SK-MEL-5 (cell line): ENCODE results near the gene CST3. TPM values are rescaled to one million over a fixed set of nuclear protein-coding genes. Genes with fewer than 3 reads are reported as not detected.
"Not testable (repeated sequence)": the region's sequence is repeated elsewhere in the genome, so short reads cannot be mapped to it uniquely, and the experiment has no call there.

Experiments used
- DNase-seq: peaks from one replicate; pipeline ENCODE4 v3.0.0-alpha.2; 2016; ENCODE audit warnings: low read depth, low spot score
- in situ Hi-C: cut with HindIII; loops from 2 replicates; pipeline ENCODE4 v1.10.0; 2016; ENCODE audit warnings: low sequenced_read_pairs, high pct_unique_total_duplicates, low pct_unique_long_range_greater_than_20kb
- total RNA-seq: library from RNA; depleted of rRNA; stranded (reverse); fragments of >200 nt; shearing (Covaris generic); gene quantifications from 2 replicates; pipeline ENCODE4 v1.2.3, GENCODE V29; 2014

Gene CST3
- total RNA-seq, 1 experiment from 2014 or later: 300 TPM

GRCh38 chr20:23651117-23651516 lies 13.4 kb upstream of the CST3 start:
- no peak for DNase-seq
- in situ Hi-C loops: no loop called here

DNA sequence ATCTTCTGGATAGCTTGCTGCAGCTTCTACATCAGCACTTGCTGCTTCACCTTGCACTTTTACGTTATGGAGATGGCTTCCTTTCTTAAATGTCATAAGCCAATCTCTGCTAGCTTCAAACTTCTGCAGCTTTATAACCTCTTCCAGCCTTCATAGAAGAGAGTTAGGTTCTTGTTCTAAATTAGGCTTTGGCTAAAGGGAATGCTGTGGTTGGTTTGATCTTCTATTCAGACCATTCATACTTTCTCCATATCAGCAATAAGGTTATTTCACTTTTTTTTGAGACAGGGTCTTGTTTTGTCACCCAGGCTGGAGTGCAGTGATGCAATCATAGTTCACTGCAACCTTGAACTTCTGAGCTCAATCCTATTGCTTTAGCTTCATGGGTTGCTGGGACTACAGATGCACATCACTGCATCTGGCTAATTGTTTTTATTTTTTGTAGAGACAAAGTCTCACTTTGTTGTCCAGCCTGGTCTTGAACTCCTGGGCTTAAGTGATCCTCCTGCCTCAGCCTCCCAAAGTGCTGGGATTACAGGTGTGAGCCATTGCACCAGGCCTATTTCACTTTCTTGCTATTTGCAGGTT lies 12.2 kb upstream of the CST3 start:
- in situ Hi-C loops: no loop called here
- DNase-seq: no peak

GRCh38 chr20:23649242-23649641 lies 11.5 kb upstream of the CST3 start:
- in situ Hi-C loops: no loop called here
- DNase-seq: no peak

DNA sequence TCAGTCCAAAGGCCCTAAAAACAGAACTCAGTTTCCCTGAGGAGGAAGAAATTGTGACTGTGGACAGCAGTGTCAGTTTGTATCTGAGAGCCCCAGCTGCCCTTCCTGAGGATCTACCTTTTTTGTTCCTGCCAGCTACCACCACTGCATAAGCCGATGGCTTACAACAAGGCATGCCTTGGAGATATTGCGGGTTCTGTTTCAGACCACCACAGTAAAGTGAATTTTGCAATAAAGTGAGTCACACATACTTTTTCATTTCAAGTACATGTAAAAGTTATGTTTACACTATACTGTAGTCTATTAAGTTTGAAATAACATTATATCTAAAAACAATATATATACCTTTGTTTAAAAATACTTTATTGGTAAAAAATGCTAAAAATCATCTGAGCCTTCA lies 9.6 kb upstream of the CST3 start:
- no peak for DNase-seq
- in situ Hi-C loops: no loop called here

DNA sequence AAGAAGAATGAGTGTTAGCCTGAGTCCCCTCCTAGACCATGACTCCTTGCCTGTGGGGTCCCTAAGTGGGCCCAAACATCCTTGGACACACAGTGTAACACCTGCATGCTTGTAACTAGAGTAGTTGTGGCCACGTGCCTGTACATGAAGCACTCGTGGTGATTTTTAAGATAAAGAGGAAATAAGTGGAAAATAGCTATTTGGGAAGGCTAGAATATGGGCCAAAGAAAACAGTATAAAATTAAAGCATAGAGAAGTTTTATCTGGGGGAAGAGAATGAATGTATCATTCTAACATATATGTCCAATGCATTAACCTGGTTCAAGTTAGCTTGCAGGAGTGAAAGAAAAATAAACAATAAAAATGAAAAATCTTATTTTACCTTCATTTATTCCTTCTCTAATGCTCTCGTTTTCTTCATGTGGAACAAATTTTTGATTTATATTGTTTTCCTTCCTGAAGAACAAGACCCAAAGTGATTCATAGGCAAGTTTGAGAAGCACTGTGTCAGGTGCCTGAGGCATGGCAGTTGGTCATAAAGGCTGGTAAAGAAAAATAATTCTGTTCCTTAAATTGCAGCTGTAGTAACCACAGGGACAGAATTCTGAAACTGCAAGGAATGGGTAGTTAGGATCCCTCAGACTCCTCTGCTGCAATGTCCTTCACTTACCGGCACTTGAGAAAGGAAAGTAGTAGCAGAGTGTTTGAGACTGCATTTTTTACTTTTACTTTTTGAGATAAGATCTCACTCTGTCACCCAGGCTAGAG lies 8.5 kb upstream of the CST3 start:
- DNase-seq: no peak
- in situ Hi-C loops: no loop called here

- in situ Hi-C loops: no loop called here
- DNase-seq: no peak
Measured at GRCh38 chr20:23645575-23645974, 7.8 kb upstream of the CST3 start.

DNA sequence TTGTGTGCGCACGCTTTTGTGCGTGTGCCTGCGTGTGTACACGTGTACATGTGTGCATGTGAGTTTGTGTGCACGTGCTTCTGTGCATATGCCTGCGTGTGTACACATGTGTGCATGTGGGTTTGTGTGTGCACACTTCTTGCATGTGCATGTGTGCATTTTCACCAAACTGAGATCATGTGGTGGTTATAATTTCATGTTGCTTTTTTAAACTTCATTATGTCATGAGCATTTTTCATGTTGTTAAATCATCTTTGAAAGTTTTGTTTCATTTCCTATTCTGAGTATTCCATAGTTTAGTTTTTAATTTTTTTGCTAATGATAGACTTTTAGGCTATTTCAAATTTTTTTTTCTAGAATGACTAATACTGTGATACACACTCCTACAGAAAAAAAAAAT lies 6.4 kb upstream of the CST3 start:
- DNase-seq: no peak

GRCh38 chr20:23643659-23644058 lies 5.9 kb upstream of the CST3 start:
- in situ Hi-C loops: no loop called here
- DNase-seq: no peak

More for the DNA sequence above, 6.4 kb upstream of the CST3 start:
- in situ Hi-C loops: no loop called here

GRCh38 chr20:23641936-23642751 lies 4.4 kb upstream of the CST3 start:
- DNase-seq: no peak
- in situ Hi-C loops: no loop called here

- DNase-seq: no peak
- in situ Hi-C loops: no loop called here
Measured at GRCh38 chr20:23640671-23641667, 3.2 kb upstream of the CST3 start.

GRCh38 chr20:23640018-23640601 lies 2.4 kb upstream of the CST3 start:
- in situ Hi-C loops: no loop called here
- DNase-seq: no peak

- in situ Hi-C loops: no loop called here
- no peak for DNase-seq
Measured at GRCh38 chr20:23639490-23639958, 1.8 kb upstream of the CST3 start.

- no peak for DNase-seq
- in situ Hi-C loops: no loop called here
Measured at GRCh38 chr20:23638309-23638708, 554 bp upstream of the CST3 start.

DNA sequence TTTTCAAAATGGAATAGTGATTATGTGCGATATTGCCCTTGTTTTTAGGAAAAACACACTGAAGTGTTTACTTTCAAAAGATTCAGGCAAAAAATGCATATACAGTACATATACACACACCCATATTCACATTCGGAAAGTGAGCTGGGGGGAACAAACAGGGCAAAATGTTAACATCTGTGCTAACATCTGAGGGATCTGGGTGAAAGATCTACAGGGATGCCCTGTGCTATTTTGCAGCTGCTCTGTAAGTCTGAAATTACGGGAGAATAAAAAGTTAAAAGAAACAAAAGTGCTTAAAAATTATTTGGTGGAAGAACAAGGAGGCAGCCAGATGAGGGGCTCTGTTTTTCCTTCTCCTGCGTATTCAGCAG lies 860 bp downstream of the CST3 start:
- in situ Hi-C loops: no loop called here
- no peak for DNase-seq

- in situ Hi-C loops: no loop called here
- no peak for DNase-seq
Measured at GRCh38 chr20:23636182-23636907, 1.4 kb downstream of the CST3 start.

DNA sequence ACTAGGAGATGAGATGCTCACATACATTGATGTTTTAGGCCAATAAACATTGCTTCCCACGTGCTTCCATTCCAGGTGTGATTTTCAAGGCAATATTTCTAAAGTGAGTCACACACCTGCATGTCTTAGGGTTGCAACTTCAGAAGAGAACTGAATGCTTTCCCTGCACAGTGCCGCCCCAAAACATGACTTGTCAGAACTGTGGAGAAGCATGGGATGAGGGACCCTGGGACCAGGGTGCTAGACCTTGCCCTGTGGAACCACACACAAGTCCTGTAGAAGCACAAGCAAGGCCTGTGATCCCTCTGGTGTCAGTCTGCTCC lies 2.0 kb downstream of the CST3 start:
- DNase-seq, in situ Hi-C loops: not testable (repeated sequence)
